Activated CD8-positive, alpha-beta memory T cell treated with anti-CD3 and anti-CD28 coated beads, Interleukin-2, amount 50 U/mL, for 24 hours (primary cell): ENCODE data around the gene PHAX.
A peak's percentile ranks its signal among the peaks of the same experiment; 100 is the strongest.
"Not testable (repeated sequence)": the region's sequence is repeated elsewhere in the genome, so short reads cannot be mapped to it uniquely, and the experiment has no call there.

Experiments used
- DNase-seq: peaks from one replicate; pipeline ENCODE4 v3.0.0-alpha.2; 2020; ENCODE audit errors: extremely low read depth

PHAX gene

DNA sequence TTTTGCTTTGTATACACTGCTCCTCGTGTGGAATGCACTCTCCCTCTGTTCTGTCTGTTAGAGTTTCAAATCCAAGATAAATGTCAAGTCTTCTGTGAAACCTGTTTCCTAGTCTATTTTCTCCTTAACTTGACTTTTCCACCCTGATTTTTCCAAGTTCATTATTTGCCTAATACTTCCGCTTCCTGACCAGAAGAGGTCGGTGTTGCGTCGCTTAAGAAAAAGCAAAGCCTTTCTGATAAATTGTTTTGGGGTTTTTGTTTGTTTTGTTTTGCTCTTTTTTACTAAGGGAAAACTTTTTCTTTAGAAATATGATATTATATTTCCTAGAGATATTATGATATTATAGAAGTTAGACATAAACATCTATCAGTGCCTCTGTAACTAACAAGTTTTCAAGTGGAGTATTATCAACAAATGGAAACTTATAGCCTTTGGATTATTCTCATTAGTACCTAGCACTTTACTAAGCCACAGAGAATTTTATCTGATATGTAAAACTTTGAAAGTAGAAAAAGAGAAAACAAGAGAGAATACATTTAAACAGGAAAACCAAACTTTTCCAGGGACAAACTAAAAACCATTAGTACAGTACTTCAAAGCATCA is 55.8 kb downstream of the PHAX start:
- no peak for DNase-seq

DNA sequence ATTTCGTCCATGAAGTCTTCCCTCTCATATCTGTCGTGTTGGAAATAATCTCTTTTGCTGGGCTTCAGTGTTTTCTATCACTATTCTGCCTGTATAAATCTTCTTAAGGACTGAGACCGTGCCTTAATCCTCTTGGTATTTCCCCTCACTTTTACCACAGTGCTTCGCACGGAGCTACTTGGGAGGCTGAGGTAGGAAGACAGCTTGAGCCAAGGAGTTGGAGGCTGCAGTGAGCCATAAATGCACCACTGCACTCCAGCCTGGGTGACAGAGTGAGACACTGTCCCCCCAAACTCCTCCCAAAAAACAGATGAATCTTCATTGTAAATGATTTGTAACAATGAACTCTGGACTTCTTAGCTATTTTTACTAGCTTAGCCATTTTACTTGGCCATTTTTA is 57.8 kb downstream of the PHAX start:
- no peak for DNase-seq

DNA sequence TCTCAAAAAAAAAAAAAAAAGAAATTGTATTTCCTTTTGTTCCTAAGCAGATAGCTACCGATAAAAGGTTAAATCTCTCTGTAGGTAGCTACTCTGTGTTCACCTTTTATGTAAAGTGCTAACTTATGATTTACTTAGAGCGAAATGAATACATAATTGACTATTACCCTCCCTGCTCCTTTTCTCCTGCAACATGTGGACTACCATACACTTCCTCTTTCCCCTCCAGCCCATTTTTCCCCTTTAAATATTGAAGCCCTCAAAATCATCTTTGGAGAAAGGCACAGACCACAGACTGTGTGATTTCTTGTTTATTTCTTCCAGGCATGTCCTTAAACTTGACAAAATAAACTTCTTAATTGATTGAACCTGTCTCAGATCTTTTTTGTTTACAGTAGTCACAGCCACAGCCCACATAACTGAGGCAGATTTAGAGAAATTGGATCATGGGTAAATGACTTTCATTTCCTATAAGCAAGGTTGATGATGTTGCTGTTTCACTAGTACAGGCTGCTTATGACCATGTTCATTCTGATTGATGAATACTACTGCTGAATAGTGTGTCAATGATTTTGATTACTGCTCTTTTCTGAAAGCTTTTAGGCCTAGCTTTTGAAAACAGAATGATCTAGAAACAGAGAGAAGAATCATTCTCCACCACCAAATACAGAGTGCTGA is 59.2 kb downstream of the PHAX start:
- DNase-seq, result no peak

DNA sequence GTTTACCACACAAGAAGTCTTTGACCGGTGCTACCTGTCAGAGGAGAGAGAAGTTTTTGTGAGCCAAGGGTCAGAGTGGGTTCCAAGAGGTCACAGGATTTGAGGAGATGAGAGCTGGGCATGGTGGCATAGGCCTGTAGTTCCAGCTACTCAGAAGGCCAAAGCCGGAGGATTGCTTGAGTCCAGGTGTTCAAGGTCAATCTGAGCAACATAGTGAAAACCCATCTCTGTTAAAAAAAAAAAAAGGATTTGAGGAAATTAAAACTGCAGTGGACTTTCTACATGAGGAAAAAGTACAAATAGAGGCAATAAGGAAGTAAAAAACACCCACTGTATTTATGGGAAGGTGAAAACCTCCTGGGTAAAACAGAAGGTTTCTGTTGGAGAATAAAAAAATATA is 63.8 kb downstream of the PHAX start:
- no peak for DNase-seq

DNA sequence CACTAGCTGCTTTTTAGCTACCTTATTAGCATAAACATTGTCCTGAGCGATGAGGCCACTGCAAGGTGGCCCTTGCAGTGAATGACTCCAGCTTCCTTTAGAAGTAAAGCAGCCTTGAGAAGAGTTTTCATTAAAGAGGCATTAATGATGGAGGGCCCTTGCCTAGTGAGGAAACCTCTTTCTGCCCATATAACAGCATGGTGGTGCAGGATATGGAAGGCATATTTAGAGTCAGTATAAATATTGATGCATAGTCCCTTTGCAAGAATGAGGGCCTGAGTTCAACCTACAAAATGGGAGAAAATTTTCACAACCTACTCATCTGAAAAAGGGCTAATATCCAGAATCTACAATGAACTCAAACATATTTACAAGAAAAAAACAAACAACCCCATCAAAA is 69.4 kb downstream of the PHAX start:
- DNase-seq, result not testable (repeated sequence)

DNA sequence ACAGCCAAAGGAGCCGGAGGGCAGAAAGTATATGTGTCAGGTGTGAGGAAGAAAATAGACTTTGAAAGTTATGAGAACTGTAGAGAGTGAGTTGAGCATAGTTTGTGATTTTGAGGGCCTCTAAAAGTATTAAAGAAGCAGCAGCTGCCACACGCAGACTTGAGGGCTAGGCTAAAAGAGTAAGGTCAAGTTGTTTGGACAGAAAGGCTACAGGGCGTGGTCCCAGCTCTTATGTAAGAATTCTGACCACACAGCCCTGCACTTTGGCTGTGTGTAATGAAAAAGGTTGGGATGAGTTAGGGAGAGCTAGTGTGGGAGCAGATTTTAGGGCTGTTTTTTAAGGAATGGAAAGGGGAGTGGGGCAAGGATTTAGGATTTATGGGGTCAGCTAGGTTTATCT is 70.9 kb downstream of the PHAX start:
- DNase-seq, result not testable (repeated sequence)

DNA sequence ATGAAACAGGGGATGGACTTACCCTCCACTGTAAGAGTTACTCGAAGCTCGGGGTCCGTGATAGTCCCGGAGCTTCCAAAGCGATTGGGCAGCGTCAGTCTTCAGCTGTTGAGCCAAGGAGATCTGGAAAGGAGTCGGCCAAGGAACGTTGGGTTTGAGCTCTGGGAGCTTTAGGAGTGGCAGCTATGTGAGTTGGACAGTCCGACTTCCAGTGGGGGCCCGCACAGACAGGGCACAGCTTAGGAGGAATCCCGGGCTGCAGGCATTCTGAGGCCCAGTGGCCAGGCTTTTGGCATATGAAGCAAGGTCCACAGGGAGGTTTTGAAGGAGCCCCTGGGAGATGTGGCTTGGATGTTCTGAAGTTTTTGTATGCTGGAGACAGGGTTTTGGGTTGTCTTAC is 72.7 kb downstream of the PHAX start:
- no peak for DNase-seq

DNA sequence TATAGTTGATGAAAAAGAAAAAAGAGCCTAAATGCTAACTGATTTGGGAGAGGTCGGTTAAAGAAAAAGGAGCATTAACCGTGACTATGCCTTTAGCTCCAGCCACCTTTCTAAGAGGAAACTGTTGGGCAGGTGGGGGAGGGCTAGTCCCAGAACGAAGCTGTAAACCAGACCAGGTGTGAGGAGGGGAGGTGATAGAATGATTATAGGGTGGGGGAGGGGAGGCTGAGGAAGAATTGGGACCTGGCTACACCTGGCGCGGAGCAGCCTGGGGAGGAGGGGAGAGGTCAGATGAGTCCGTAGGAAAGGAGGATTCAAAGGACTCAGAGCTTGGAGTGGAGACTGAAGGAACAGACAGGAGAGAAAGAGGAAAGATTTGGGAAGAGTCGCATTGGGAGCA is 73.4 kb downstream of the PHAX start:
- no peak for DNase-seq

DNA sequence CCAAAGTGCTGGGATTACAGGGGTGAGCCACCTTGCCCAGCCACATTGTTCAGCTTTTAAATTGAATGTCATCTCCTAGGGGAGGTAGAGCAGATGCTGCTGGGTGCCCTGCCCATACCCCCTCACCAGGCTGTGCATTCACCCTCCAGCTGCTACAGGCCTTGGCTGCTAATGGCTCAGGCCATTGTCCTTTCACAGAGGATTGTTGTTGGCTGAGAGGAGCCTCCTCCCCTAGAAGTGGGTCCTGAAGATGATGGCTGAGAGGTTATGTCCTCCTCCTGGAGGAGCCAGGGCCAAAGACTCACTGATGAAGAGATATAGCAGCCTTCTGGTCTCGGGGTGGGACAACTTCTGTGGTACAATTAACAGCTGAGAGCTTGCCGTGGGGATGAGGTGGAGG is 74.6 kb downstream of the PHAX start:
- no peak for DNase-seq

DNA sequence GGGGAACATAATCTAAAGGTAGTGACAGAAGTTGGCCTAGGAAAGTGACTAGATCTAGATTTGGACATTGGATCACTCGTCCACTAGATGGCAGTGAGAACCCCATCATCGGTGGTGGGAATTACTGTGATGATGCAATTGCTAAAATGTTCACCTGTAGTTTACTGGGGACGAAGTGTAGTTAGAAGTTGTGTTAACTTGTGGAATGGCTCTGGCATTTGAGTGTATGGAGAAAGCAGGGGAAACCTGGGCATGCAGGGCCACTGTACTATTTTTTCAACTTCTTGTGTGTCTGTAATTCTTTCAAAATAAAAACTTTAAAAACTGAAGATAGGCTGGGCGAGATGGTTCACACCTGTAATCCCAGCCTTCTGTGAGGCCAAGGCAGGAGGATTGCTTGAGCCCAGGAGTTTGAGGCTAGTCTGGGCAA is 75.5 kb downstream of the PHAX start:
- peak; percentile 28 for DNase-seq
